ENCODE data around the gene MYBPHL. TPM values are rescaled to one million over a fixed set of nuclear protein-coding genes. Genes with fewer than 3 reads are reported as not detected.

The MYBPHL gene
- total RNA-seq, 2 donors from 2014 or later = not detected

GRCh38 chr1:109259674-109260557 lies 46.9 kb downstream of the MYBPHL start:
- WGBS, 2 donors = 82 to 94% methylated on average over 7 of the region's 7 CpGs
- Histone ChIP-seq H3K4me1 (peaks cover 2% of the 10 kb centered on the region), H3K27me3 (no peaks in the 10 kb centered on the region), H3K9me3 (no peaks in the 10 kb centered on the region), H3K27ac (no peak overlapping the region), H3K4me3 (no peak overlapping the region), H3K36me3 (replicated peaks in 1 of 2; ENCODE audit: insufficient read depth in 1 of 2, low read depth in 2 of 2) (no peaks in the 10 kb centered on the region)
- DNase-seq (no peak), ATAC-seq (no peak)
- TF ChIP-seq POLR2A (IDR thresholded peaks at IDR 0.05) (no peak), CTCF (IDR thresholded peaks at IDR 0.05) (no peak)
- intact Hi-C loops (cut with DNase I) = loop anchor here (10.0 kb wide), 1 partner anchor 425 kb away; no protein-coding TSS in a partner anchor

GRCh38 chr1:109258481-109259466 lies 48.0 kb downstream of the MYBPHL start:
- no peaks in the 10 kb centered on the region for H3K9me3 ChIP-seq
- 79 to 84% methylated on average over 31 to 43 of the region's 69 CpGs for WGBS, 2 donors
- TF ChIP-seq POLR2A (IDR thresholded peaks at IDR 0.05) = no peak
- no peak for TF ChIP-seq CTCF (IDR thresholded peaks at IDR 0.05)
- intact Hi-C loops (cut with DNase I) = no loop called here
- H3K4me1 ChIP-seq = peaks cover 13% of the 10 kb centered on the region
- H3K4me3 ChIP-seq = no peak overlapping the region
- H3K27me3 ChIP-seq = no peaks in the 10 kb centered on the region
- H3K36me3 ChIP-seq (replicated peaks in 1 of 2; ENCODE audit: insufficient read depth in 1 of 2, low read depth in 2 of 2) = no peaks in the 10 kb centered on the region
- H3K27ac ChIP-seq = no peak overlapping the region
- no peak for ATAC-seq
- DNase-seq = no peak

DNA sequence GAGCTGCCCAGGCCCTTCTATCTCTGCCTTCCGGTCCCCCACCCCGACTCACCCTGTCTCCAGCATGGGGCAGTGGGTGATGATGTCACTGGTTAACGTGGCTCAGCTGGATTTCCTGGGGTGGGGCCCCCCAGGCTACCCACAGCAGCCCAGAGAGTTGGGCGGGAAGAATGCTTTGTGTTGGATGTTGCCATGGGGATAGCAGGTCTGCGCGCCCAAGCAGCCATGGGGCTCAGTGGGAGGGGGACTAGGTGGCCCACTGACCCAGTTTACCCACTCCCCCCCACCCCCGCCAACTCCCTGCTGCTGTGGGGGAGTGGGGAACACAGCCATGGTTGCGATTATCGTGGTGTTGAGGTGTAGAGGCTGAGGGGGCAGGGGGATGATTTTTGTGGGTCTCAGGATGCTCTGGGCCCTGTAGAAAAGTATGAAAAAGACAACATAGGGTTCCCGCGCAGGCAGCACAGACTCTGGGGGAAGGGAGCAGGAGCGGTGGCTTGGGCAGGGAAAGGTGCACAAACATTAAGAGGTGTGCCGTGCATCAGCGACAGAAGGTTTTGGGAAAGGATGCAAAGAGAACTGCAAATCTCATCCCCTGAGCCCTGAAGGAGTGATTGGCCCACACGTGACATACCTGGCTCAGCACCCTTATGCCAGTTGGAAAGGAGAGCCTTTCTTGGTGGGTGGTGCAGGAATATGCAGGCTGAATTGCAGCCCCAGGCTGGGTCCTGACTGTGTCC lies 49.0 kb downstream of the MYBPHL start:
- H3K27ac ChIP-seq = no peak overlapping the region
- H3K4me1 ChIP-seq = peaks cover 21% of the 10 kb centered on the region
- ATAC-seq (no peak), DNase-seq (no peak)
- TF ChIP-seq CTCF (IDR thresholded peaks at IDR 0.05) (no peak), POLR2A (IDR thresholded peaks at IDR 0.05) (no peak)
- no peaks in the 10 kb centered on the region for H3K9me3 ChIP-seq
- H3K36me3 ChIP-seq (replicated peaks in 1 of 2; ENCODE audit: insufficient read depth in 1 of 2, low read depth in 2 of 2) = no peaks in the 10 kb centered on the region
- no peak overlapping the region for H3K4me3 ChIP-seq
- 75 to 87% methylated on average over 10 to 15 of the region's 15 CpGs for WGBS, 2 donors
- H3K27me3 ChIP-seq = no peaks in the 10 kb centered on the region
- intact Hi-C loops (cut with DNase I) = no loop called here

DNA sequence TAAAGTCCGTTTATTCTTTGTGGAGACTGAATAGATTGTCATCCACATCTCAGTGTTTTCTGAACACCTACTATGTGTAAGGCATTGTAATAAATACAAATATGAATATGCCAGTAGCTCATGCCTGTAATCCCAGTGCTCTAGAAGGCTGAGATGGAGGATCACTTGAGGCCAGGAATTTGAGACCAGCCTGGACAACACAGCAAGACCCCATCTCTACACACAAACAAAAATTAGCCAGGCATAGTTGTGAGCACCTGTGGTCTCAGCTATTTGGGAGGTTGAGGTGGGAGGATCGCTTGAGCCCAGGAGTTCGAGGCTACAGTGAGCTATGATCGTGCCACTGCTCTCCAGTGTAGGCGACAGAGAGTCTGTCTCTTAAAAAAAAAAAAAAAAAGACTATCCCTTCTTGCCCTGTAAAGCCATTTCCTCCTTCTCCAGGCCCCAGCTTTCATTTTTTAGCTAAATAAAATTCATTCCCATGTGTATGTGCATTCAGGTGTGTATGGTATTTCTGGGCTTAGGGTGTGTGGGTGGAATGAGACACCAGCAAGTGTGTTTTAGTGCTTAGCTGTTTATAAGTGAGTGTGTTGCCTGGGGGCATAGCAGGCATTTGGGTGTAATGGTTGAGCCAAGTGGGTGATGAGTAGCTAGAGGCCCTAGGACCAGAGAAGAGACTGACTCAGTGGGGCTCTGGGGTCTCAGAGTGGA lies 49.7 kb downstream of the MYBPHL start:
- intact Hi-C loops (cut with DNase I) = no loop called here
- ATAC-seq (no peak), DNase-seq (no peak)
- whole genome bisulfite sequencing, 2 donors = 85% methylated on average over 5 of the region's 5 CpGs
- H3K27ac ChIP-seq = no peak overlapping the region
- no peaks in the 10 kb centered on the region for H3K36me3 ChIP-seq (replicated peaks in 1 of 2; ENCODE audit: insufficient read depth in 1 of 2, low read depth in 2 of 2)
- peaks cover 21% of the 10 kb centered on the region for H3K4me1 ChIP-seq
- no peaks in the 10 kb centered on the region for H3K27me3 ChIP-seq
- TF ChIP-seq CTCF (IDR thresholded peaks at IDR 0.05) = no peak
- no peak for TF ChIP-seq POLR2A (IDR thresholded peaks at IDR 0.05)
- H3K9me3 ChIP-seq = no peaks in the 10 kb centered on the region
- H3K4me3 ChIP-seq = no peak overlapping the region
